SK-N-SH (cell line): ENCODE results near the gene PRICKLE2. TPM values are rescaled to one million over a fixed set of nuclear protein-coding genes. Genes with fewer than 3 reads are reported as not detected.

Source experiments
- CTCF ChIA-PET: fragments of 300-600, 350-600 bp; formaldehyde crosslinking; extraction: SDS; loops from one replicate; lab custom pipeline; 2021; lab: Yijun Ruan, JAX
- POLR2A ChIA-PET: fragments of 350-600 bp; sonication (Branson Sonifier 250); formaldehyde crosslinking; extraction: SDS; loops from one replicate; lab custom pipeline; 2020; ENCODE audit warnings: antibody characterized with exemption, inconsistent platforms; lab: Yijun Ruan, JAX
- DNase-seq: peaks from one replicate; pipeline ENCODE4 v3.0.0; 2012
- H2AFZ ChIP-seq: fragments of 200-600 bp; sonication (generic); 2 replicates; pipeline ENCODE4 v1.8.1; 2016; ENCODE audit warnings: antibody characterized with exemption, mild to moderate bottlenecking, low read depth
- H3F3A ChIP-seq: fragments of 200-600 bp; sonication (generic); replicated peaks from 2 replicates; pipeline ENCODE3; 2016; ENCODE audit warnings: antibody characterized with exemption, mild to moderate bottlenecking; ENCODE audit not compliant: insufficient read depth
- H3K27ac ChIP-seq, 2 experiments: fragments of 200-500 bp in 1 of 2; fragments of 200-600 bp in 1 of 2; sonication (Bioruptor generic) in 1 of 2; sonication (generic), shearing (Covaris generic) in 1 of 2; 2 replicates each; pipeline versions ENCODE4 v1.5.1 to v1.6.1; 2014 to 2016; ENCODE audit warnings: low read depth in 2 of 2, inconsistent platforms in 1 of 2, low read length in 1 of 2, mild to moderate bottlenecking in 1 of 2, mixed read lengths in 1 of 2
- H3K27me3 ChIP-seq: fragments of 200-600 bp; sonication (generic), shearing (Covaris generic); 2 replicates; pipeline ENCODE4 v1.6.1; 2016; ENCODE audit warnings: mixed run types; ENCODE audit not compliant: insufficient read depth
- H3K36me3 ChIP-seq, 2 experiments: fragments of 200-500 bp in 1 of 2; fragments of 200-600 bp in 1 of 2; sonication (Bioruptor generic) in 1 of 2; sonication (generic) in 1 of 2; replicated peaks in 1 of 2; 2 replicates each; pipeline versions ENCODE3 to v1.5.1; 2014 to 2016; ENCODE audit warnings: low read length in 1 of 2, mild to moderate bottlenecking in 1 of 2; ENCODE audit not compliant: insufficient read depth in 2 of 2, control insufficient read depth in 1 of 2
- H3K4me1 ChIP-seq, 2 experiments: fragments of 200-500 bp in 1 of 2; fragments of 200-600 bp in 1 of 2; sonication (Bioruptor generic) in 1 of 2; sonication (generic), shearing (Covaris generic) in 1 of 2; 2 replicates each; pipeline versions ENCODE4 v1.5.1 to v1.6.1; 2014 to 2016; ENCODE audit warnings: low read depth in 1 of 2, low read length in 1 of 2, mixed run types in 1 of 2; ENCODE audit not compliant: insufficient read depth in 2 of 2, control insufficient read depth in 1 of 2
- H3K4me2 ChIP-seq: fragments of 200-600 bp; sonication (generic), shearing (Covaris generic); 2 replicates; pipeline ENCODE4 v1.6.1; 2017; ENCODE audit warnings: mixed run types
- H3K4me3 ChIP-seq, 2 experiments: fragments of 200-500 bp in 1 of 2; fragments of 200-600 bp in 1 of 2; sonication (Bioruptor generic) in 1 of 2; sonication (generic), shearing (Covaris generic) in 1 of 2; 2 replicates each; pipeline versions ENCODE4 v1.5.1 to v1.8.1; 2014 to 2016; ENCODE audit warnings: low read depth in 2 of 2, inconsistent platforms in 1 of 2, low read length in 1 of 2, mild to moderate bottlenecking in 1 of 2, mixed read lengths in 1 of 2, moderate library complexity in 1 of 2
- H3K79me2 ChIP-seq: fragments of 200-600 bp; sonication (generic); 2 replicates; pipeline ENCODE4 v1.8.1; 2017; ENCODE audit warnings: mild to moderate bottlenecking; ENCODE audit not compliant: insufficient read depth
- H3K9ac ChIP-seq: fragments of 200-600 bp; sonication (generic); 2 replicates; pipeline ENCODE4 v1.6.1; 2017; ENCODE audit warnings: mixed run types
- H3K9me2 ChIP-seq: fragments of 200-600 bp; sonication (generic); 2 replicates; pipeline ENCODE4 v1.6.1; 2017; ENCODE audit warnings: mixed run types
- H3K9me3 ChIP-seq: fragments of 200-600 bp; sonication (generic); 2 replicates; pipeline ENCODE4 v1.6.1; 2017; ENCODE audit warnings: mixed run types, mild to moderate bottlenecking, moderate library complexity
- H4K20me1 ChIP-seq: fragments of 200-600 bp; sonication (generic); 2 replicates; pipeline ENCODE4 v1.6.1; 2017; ENCODE audit warnings: mild to moderate bottlenecking, mixed run types; ENCODE audit not compliant: insufficient read depth
- CHD2 ChIP-seq: fragments of 150-350 bp; IDR thresholded peaks from 2 replicates; pipeline ENCODE4 v1.6.1; 2018; ENCODE audit warnings: low read length; ENCODE audit not compliant: partially characterized antibody
- GABPA ChIP-seq: IDR thresholded peaks from 2 replicates; pipeline ENCODE4 v1.4.0; 2012; ENCODE audit warnings: low read depth, mild to moderate bottlenecking
- IRF3 ChIP-seq: fragments of 150-350 bp; IDR thresholded peaks from 2 replicates; pipeline ENCODE4 v1.6.1; 2016; ENCODE audit warnings: mild to moderate bottlenecking, low read depth, low read length
- JUND ChIP-seq: IDR thresholded peaks from 2 replicates; pipeline ENCODE4 v1.4.0; 2012
- MEF2A ChIP-seq: IDR thresholded peaks from 2 replicates; pipeline ENCODE4 v1.4.0; 2012; ENCODE audit warnings: low read depth, borderline replicate concordance
- POLR2AphosphoS5 ChIP-seq: IDR thresholded peaks from 2 replicates; pipeline ENCODE4 v1.6.1; 2012; ENCODE audit warnings: low read depth, low read length
- RFX5 ChIP-seq: IDR thresholded peaks from 2 replicates; pipeline ENCODE4 v1.6.1; 2012; ENCODE audit warnings: mild to moderate bottlenecking, improper control_type of control experiment, low read length
- SMC3 ChIP-seq: IDR thresholded peaks from 2 replicates; pipeline ENCODE4 v1.6.1; 2012; ENCODE audit warnings: low read depth, low read length, improper control_type of control experiment
- TCF12 ChIP-seq: IDR thresholded peaks from 2 replicates; pipeline ENCODE4 v1.4.0; 2012
- YY1 ChIP-seq: IDR thresholded peaks from 2 replicates; pipeline ENCODE4 v1.4.0; 2012; ENCODE audit warnings: low read depth, mild to moderate bottlenecking
- WGBS: methylation state at CpG from one replicate; pipeline ENCODE4 v1.1.6; 2017; ENCODE audit warnings: low lambda C conversion rate; 5-methylcytosine and 5-hydroxymethylcytosine counted together
- polyA plus RNA-seq, 3 experiments: library from polyadenylated mRNA; depleted of rRNA; stranded (reverse); fragments of >200 nt; gene quantifications; 2 replicates each; pipeline ENCODE4 v1.2.3, GENCODE V29; 2012
- TF ChIP-seq, protein P1 (sequence below): IDR thresholded peaks from 2 replicates; pipeline ENCODE4; 2012
- TF ChIP-seq, protein P2 (sequence below): IDR thresholded peaks from 2 replicates; pipeline ENCODE4 v1.4.0; 2012; ENCODE audit warnings: low read depth, borderline replicate concordance

Gene PRICKLE2
- polyA plus RNA-seq, 1 of the 3 experiments (the other 2 are of a cell fraction), result 0.67 TPM

- peaks cover 14% of the 10 kb centered on the region for H3F3A ChIP-seq
- no peaks in the 10 kb centered on the region; a peak in 1 of 4 replicates for H3K4me1 ChIP-seq
- ChIA-PET POLR2A (no interaction called here), CTCF (interaction anchor here (0.8 to 1.7 kb wide), 2 partner anchors 11 to 204 kb away, joined by 3 to 4 read pairs; no protein-coding TSS in a partner anchor)
- 67% methylated on average over 1 of the region's 1 CpG for WGBS
- H3K4me3 ChIP-seq, result no peak overlapping the region
- H3K36me3 ChIP-seq, result no peaks in the 10 kb centered on the region
- peak overlapping the region in 1 of 2 experiments; percentile 28; a peak in 2 of 4 replicates for H3K27ac ChIP-seq
- no peaks in the 10 kb centered on the region for H4K20me1 ChIP-seq
- DNase-seq, result no peak
- H3K9me3 ChIP-seq, result no peaks in the 10 kb centered on the region
- TF ChIP-seq MEF2A (no peak), TCF12 (peak; percentile 79), JUND (0 out of 2 replicates have a peak, but pooled peaks have one; percentile 21)
- TF ChIP-seq, protein P1, sequence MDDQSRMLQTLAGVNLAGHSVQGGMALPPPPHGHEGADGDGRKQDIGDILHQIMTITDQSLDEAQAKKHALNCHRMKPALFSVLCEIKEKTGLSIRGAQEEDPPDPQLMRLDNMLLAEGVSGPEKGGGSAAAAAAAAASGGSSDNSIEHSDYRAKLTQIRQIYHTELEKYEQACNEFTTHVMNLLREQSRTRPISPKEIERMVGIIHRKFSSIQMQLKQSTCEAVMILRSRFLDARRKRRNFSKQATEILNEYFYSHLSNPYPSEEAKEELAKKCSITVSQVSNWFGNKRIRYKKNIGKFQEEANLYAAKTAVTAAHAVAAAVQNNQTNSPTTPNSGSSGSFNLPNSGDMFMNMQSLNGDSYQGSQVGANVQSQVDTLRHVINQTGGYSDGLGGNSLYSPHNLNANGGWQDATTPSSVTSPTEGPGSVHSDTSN, result peak; percentile 77
- no peak overlapping the region for H3K4me2 ChIP-seq
- no peaks in the 10 kb centered on the region for H3K9me2 ChIP-seq
- no peaks in the 10 kb centered on the region for H3K79me2 ChIP-seq
- H3K9ac ChIP-seq, result no peak overlapping the region
- H2AFZ ChIP-seq, result no peak overlapping the region
- no peaks in the 10 kb centered on the region for H3K27me3 ChIP-seq
Measured at GRCh38 chr3:64195789-64196188, 29.5 kb downstream of the PRICKLE2 start.

GRCh38 chr3:64191822-64192221, 33.4 kb downstream of the PRICKLE2 start:
- Histone ChIP-seq H3K9me3 (no peaks in the 10 kb centered on the region), H3K27ac (no peak overlapping the region), H3K36me3 (no peaks in the 10 kb centered on the region), H3K9me2 (no peaks in the 10 kb centered on the region), H2AFZ (no peak overlapping the region), H3K4me3 (no peak overlapping the region), H3K79me2 (no peaks in the 10 kb centered on the region), H3K27me3 (no peaks in the 10 kb centered on the region), H4K20me1 (no peaks in the 10 kb centered on the region), H3K4me2 (no peak overlapping the region)
- 95% methylated on average over 6 of the region's 6 CpGs for whole genome bisulfite sequencing
- ChIA-PET CTCF (no interaction called here), POLR2A (no interaction called here)
- no peak for DNase-seq
- TF ChIP-seq TCF12 (no peak), GABPA (no peak), POLR2AphosphoS5 (no peak), RFX5 (no peak), SMC3 (no peak), IRF3 (no peak), CHD2 (no peak), YY1 (no peak)
- TF ChIP-seq, protein P1, result no peak
- TF ChIP-seq, protein P2, sequence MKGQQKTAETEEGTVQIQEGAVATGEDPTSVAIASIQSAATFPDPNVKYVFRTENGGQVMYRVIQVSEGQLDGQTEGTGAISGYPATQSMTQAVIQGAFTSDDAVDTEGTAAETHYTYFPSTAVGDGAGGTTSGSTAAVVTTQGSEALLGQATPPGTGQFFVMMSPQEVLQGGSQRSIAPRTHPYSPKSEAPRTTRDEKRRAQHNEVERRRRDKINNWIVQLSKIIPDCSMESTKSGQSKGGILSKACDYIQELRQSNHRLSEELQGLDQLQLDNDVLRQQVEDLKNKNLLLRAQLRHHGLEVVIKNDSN, result no peak
- TF ChIP-seq, all 33 proteins: peak for 0
- Histone ChIP-seq H3F3A (peaks cover 39% of the 10 kb centered on the region), H3K9ac (no peak overlapping the region), H3K4me1 (peaks cover 14 to 25% of the 10 kb centered on the region in 2 experiments)
